Upper lobe of left lung (tissue), 4 donors: ENCODE measurements around the gene ALS2CL.

Experiments
- CTCF ChIP-seq, 6 experiments: fragments of 450-650 bp in 4 of 6; fragments of 200-600 bp in 2 of 6; sonication (generic) in 2 of 6; IDR thresholded peaks; one replicate each; pipeline ENCODE4 v1.5.1; 2016 to 2019; ENCODE audit warnings: antibody characterized with exemption in 6 of 6
- EP300 ChIP-seq, 4 donors: sonication (generic); formaldehyde crosslinking; IDR thresholded peaks; one replicate each; pipeline ENCODE4 v1.5.1; 2017; ENCODE audit warnings: antibody characterized with exemption in 4 of 4, control low read depth in 2 of 4
- POLR2A ChIP-seq, 4 donors: fragments of 450-650 bp; IDR thresholded peaks; one replicate each; pipeline ENCODE4 v1.5.1; 2016 to 2017; ENCODE audit warnings: antibody characterized with exemption in 4 of 4, mild to moderate bottlenecking in 2 of 4
- POLR2AphosphoS5 ChIP-seq, 2 donors: sonication (generic); formaldehyde crosslinking; IDR thresholded peaks; one replicate each; pipeline ENCODE4 v1.5.1; 2017; ENCODE audit warnings: antibody characterized with exemption in 2 of 2

- TF ChIP-seq CTCF (IDR thresholded peaks at IDR 0.05) = no peak
- TF ChIP-seq POLR2A (IDR thresholded peaks at IDR 0.05) = no peak
- no peak for TF ChIP-seq POLR2AphosphoS5 (IDR thresholded peaks at IDR 0.05)
- TF ChIP-seq EP300 (IDR thresholded peaks at IDR 0.05) = no peak
Measured at GRCh38 chr3:46665763-46666452, 27.6 kb downstream of the ALS2CL start.
